Testis (tissue), 3 donors: ENCODE measurements around the gene KRT14. TPM values are rescaled to one million over a fixed set of nuclear protein-coding genes. Genes with fewer than 3 reads are reported as not detected.
"Not testable (repeated sequence)": the region's sequence is repeated elsewhere in the genome, so short reads cannot be mapped to it uniquely, and the experiment has no call there.

ENCODE experiments used
- DNase-seq: peaks from one replicate; pipeline ENCODE4 v3.0.0-alpha.2; 2019
- H3K27ac ChIP-seq, 2 donors: fragments of 200-600 bp; sonication (generic); one replicate each; pipeline ENCODE4 v1.5.1; 2019
- H3K27me3 ChIP-seq: fragments of 200-600 bp; sonication (generic); one replicate; pipeline ENCODE4 v1.5.1; 2019
- H3K36me3 ChIP-seq: fragments of 200-600 bp; sonication (generic); one replicate; pipeline ENCODE4 v1.5.1; 2017; ENCODE audit warnings: low read depth; ENCODE audit errors: missing control alignments
- H3K4me1 ChIP-seq: fragments of 200-600 bp; sonication (generic); one replicate; pipeline ENCODE4 v1.5.1; 2019
- H3K4me3 ChIP-seq, 2 donors: fragments of 200-600 bp; sonication (generic); one replicate each; pipeline ENCODE4 v1.5.1; 2017 to 2019
- H3K9me3 ChIP-seq: fragments of 200-600 bp; sonication (generic); one replicate; pipeline ENCODE4 v1.5.1; 2017
- POLR2A ChIP-seq: fragments of 450-650 bp; IDR thresholded peaks from one replicate; pipeline ENCODE4 v1.6.1; 2017; ENCODE audit warnings: antibody characterized with exemption, mild to moderate bottlenecking, moderate library complexity
- WGBS, 2 donors: methylation state at CpG; one replicate each; pipeline ENCODE4 v1.1.5; 2018; 5-methylcytosine and 5-hydroxymethylcytosine counted together
- intact Hi-C: fragments of 100-400 bp; cut with DNase I; formaldehyde crosslinking; loops from one replicate; pipeline ENCODE4 v1.15.1; 2023; ENCODE audit warnings: low total_unique reads
- polyA plus RNA-seq: library from polyadenylated mRNA; stranded (reverse); fragments of 350-450 nt; fragmentation: Illumina TruSeq; extraction: RNeasy Lipid Tissue Mini Kit (QIAGEN cat#74804); gene quantifications from one replicate; pipeline ENCODE4 v1.2.3, GENCODE V29; 2014; ENCODE audit warnings: low read depth, low replicate concordance; ENCODE audit not compliant: insufficient read depth
- total RNA-seq, 2 donors: library from RNA; depleted of rRNA; stranded (reverse); fragments of >200 nt; gene quantifications; one replicate each; pipeline ENCODE4 v1.2.3, GENCODE V29; 2016
- TF ChIP-seq, protein P1 (sequence below), 3 experiments: fragments of 450-650 bp in 2 of 3; fragments of 200-600 bp in 1 of 3; sonication (generic) in 1 of 3; IDR thresholded peaks; one replicate each; pipeline ENCODE4 v1.5.1; 2016 to 2019; ENCODE audit warnings: antibody characterized with exemption in 3 of 3, mild to moderate bottlenecking in 2 of 3, moderate library complexity in 1 of 3

The KRT14 gene
- total and polyA plus RNA-seq, 3 donors from 2014 or later = 0.24 to 0.37 TPM; not detected in 1

DNA sequence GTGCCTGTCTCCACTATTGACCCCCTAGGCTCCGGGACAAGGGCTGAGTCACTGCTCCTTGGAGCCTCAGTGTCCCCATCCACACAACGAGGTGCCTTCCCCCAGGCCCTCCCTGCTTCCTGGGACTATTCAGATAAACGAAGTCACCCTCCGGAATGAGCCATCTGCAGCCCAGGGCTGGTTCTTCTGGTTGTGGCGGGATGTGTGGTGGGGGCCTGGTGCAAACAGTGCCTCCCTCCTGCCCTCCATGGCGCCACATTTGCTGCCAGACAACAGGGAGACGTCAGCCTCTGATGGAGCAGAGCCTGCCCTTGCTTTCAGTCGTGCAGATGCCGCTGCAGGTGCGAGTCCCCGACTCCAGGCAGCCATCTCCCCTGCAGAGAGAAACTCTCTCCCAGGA, 31.0 kb upstream of the KRT14 start:
- Histone ChIP-seq H3K27ac (no peak overlapping the region), H3K4me3 (no peak overlapping the region), H3K9me3 (no peaks in the 10 kb centered on the region), H3K36me3 (no peaks in the 10 kb centered on the region), H3K27me3 (no peaks in the 10 kb centered on the region), H3K4me1 (peaks cover 5% of the 10 kb centered on the region)
- no peak for DNase-seq
- WGBS, 2 donors = 71 to 84% methylated on average over 5 to 11 of the region's 11 CpGs
- TF ChIP-seq, protein P1, sequence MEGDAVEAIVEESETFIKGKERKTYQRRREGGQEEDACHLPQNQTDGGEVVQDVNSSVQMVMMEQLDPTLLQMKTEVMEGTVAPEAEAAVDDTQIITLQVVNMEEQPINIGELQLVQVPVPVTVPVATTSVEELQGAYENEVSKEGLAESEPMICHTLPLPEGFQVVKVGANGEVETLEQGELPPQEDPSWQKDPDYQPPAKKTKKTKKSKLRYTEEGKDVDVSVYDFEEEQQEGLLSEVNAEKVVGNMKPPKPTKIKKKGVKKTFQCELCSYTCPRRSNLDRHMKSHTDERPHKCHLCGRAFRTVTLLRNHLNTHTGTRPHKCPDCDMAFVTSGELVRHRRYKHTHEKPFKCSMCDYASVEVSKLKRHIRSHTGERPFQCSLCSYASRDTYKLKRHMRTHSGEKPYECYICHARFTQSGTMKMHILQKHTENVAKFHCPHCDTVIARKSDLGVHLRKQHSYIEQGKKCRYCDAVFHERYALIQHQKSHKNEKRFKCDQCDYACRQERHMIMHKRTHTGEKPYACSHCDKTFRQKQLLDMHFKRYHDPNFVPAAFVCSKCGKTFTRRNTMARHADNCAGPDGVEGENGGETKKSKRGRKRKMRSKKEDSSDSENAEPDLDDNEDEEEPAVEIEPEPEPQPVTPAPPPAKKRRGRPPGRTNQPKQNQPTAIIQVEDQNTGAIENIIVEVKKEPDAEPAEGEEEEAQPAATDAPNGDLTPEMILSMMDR (IDR thresholded peaks at IDR 0.05) = no peak
- no peak for TF ChIP-seq POLR2A
- intact Hi-C loops = no loop called here

DNA sequence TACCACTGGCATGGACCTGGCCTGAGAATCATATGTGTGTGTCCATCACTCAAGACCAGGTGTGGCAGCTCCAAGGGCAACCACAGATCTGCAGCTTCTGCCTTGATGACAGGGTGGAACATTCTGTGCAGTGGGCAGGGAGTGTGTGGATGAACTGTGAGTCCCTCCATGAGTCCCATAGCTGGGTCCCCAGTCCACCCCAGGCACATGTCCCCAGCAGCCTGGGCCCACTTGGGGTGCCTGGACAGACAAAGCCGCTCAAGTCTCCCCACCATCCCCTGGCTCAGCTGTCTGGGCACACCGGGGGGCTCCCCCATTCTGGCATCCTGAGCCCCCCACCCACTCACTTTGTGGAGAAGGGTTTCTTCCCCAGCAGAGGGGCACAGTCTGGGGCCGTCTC, 30.4 kb upstream of the KRT14 start:
- WGBS, 2 donors = 92% methylated on average over 3 of the region's 3 CpGs; no CpG with 5 or more reads in 1 of the 2 donors
- no peak for TF ChIP-seq POLR2A
- TF ChIP-seq, protein P1 (IDR thresholded peaks at IDR 0.05) = no peak
- Histone ChIP-seq H3K9me3 (no peaks in the 10 kb centered on the region), H3K27ac (no peak overlapping the region), H3K4me1 (peaks cover 5% of the 10 kb centered on the region), H3K36me3 (no peaks in the 10 kb centered on the region), H3K4me3 (no peak overlapping the region), H3K27me3 (no peaks in the 10 kb centered on the region)
- no peak for DNase-seq
- intact Hi-C loops = no loop called here

DNA sequence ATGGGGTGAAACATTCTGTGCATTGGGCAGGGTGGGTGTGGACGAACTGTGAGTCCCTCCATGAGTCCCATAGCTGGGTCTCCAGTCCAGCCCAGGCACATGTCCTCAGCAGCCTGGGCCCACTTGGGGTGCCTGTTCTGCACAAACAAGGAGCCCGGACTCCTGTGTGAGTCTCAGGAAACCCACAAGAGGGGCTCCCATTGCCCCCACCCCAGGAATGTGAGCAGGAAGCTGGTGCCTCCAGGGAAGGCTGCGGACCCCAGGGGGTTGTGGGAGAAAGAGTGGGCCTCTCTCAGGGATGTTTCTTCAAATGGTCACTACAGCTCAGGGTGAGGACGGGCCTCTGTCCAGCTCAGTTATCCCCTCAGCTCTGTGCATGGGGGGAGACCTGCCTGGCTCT, 29.8 kb upstream of the KRT14 start:
- 96 to 100% methylated on average over 2 to 4 of the region's 4 CpGs for WGBS, 2 donors
- DNase-seq = not testable (repeated sequence)

DNA sequence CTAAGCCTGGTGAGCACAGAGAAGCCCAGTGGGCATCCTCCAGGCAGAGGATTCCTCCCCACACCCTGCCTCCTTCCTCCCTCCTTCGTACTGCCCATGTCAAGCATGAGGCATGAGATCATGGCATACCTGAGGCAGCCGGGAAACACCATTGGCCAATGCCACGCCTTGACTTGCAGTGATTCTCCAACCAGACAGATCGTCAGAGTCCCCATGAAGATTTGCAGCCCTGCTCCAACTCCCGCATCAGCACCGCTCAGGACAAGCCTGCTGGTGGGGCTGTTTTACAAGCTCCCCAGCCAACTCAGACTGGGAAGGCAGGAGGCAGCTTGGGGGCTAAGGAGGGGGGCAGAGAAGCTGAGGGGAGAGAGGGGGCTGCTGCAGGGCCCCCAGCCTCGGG, 28.8 kb upstream of the KRT14 start:
- WGBS, 2 donors = 77 to 80% methylated on average over 6 to 7 of the region's 7 CpGs
- DNase-seq = no peak
- H3K4me1 ChIP-seq = no peaks in the 10 kb centered on the region
- no peaks in the 10 kb centered on the region for H3K36me3 ChIP-seq
- no peak overlapping the region for H3K27ac ChIP-seq
- no peak overlapping the region for H3K4me3 ChIP-seq
- H3K27me3 ChIP-seq = no peaks in the 10 kb centered on the region
- H3K9me3 ChIP-seq = no peaks in the 10 kb centered on the region
- no peak for TF ChIP-seq POLR2A
- TF ChIP-seq, protein P1 (IDR thresholded peaks at IDR 0.05) = no peak
- intact Hi-C loops = no loop called here

More for the DNA sequence above, 29.8 kb upstream of the KRT14 start:
- H3K9me3 ChIP-seq, H3K36me3 ChIP-seq, H3K27me3 ChIP-seq, H3K27ac ChIP-seq, H3K4me1 ChIP-seq, intact Hi-C loops, H3K4me3 ChIP-seq: not testable (repeated sequence)

DNA sequence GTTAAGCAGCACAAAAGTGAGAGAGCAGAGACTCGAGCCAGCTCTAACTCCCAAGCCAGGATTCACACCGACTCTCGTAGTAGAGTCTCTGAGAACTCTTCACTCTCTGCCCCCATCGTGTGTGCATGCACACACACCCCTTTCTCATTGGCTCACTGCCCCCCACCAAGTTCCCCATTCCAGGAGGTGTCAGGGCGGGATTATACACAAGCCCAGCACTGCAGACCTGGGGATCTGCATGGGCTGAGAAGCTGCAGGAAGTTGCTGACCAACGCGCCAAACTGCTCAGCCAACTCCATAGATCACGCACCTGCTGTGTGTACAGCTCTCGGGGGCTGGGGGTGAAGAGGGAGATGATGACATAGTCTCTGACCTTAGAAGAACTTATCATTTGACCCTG, 28.1 kb upstream of the KRT14 start:
- H3K27me3 ChIP-seq, H3K27ac ChIP-seq, DNase-seq, H3K36me3 ChIP-seq, intact Hi-C loops, H3K4me1 ChIP-seq, H3K4me3 ChIP-seq, H3K9me3 ChIP-seq: not testable (repeated sequence)
- 72% methylated on average over 9 of the region's 9 CpGs for WGBS, 2 donors

DNA sequence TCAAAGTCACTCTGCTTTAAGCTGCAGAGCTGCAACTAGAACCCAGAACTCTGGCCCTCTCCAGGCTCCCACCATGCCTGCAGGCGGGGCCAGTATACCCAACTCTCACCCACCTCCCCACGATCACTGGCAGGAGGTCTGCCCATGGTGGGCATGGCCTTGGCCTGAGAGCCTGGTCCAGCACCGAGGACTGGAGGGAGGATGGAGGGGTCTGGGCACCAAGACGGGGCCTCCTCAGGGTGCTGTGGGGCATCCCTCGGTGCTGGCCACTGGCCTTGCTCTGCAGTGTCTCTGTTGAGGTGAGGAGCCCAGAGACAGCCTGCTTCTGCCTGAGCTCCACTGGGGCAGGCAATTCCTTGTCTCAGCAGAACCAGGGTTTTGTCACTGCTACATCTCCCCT, 27.4 kb upstream of the KRT14 start:
- no peaks in the 10 kb centered on the region for H3K36me3 ChIP-seq

More for the DNA sequence above, 27.4 kb upstream of the KRT14 start:
- Histone ChIP-seq H3K9me3 (no peaks in the 10 kb centered on the region), H3K27ac (no peak overlapping the region), H3K4me1 (no peaks in the 10 kb centered on the region), H3K4me3 (no peak overlapping the region), H3K27me3 (no peaks in the 10 kb centered on the region)
- DNase-seq = no peak
- TF ChIP-seq, protein P1 (IDR thresholded peaks at IDR 0.05) = no peak
- TF ChIP-seq POLR2A = no peak
- intact Hi-C loops = no loop called here
- WGBS, 2 donors = 92% methylated on average over 5 of the region's 5 CpGs; no CpG with 5 or more reads in 1 of the 2 donors
